HG03196 (cell line): ENCODE data around the gene NOS3.

ENCODE experiments used
- ATAC-seq: cut with Tn5 transposase; IDR thresholded peaks from one replicate; pipeline ENCODE4 v1.9.1; 2021; ENCODE audit not compliant: unreplicated experiment

NOS3 gene

GRCh38 chr7:150977382-150978125 lies 13.3 kb upstream of the NOS3 start:
- ATAC-seq = no peak

- ATAC-seq = no peak
Observed at GRCh38 chr7:150978126-150978789, 12.6 kb upstream of the NOS3 start, which contains the start of gene KCNH2. KCNH2 (minus strand) TSS chr7:150978321; CDS start chr7:150977913, 408 bp downstream.

- ATAC-seq = no peak
Observed at GRCh38 chr7:150979713-150980390, 11.0 kb upstream of the NOS3 start.

GRCh38 chr7:150980663-150981062 lies 10.2 kb upstream of the NOS3 start:
- no peak for ATAC-seq

GRCh38 chr7:150981644-150982043 lies 9.2 kb upstream of the NOS3 start:
- no peak for ATAC-seq

- no peak for ATAC-seq
Observed at GRCh38 chr7:150982351-150982750, 8.5 kb upstream of the NOS3 start.

- no peak for ATAC-seq
Observed at GRCh38 chr7:150983893-150984368, 6.9 kb upstream of the NOS3 start.

GRCh38 chr7:150986099-150986512 lies 4.7 kb upstream of the NOS3 start:
- no peak for ATAC-seq

GRCh38 chr7:150986556-150986955 lies 4.3 kb upstream of the NOS3 start:
- no peak for ATAC-seq

GRCh38 chr7:150988230-150989226 lies 2.3 kb upstream of the NOS3 start:
- no peak for ATAC-seq

GRCh38 chr7:150989456-150989855 lies 1.4 kb upstream of the NOS3 start:
- ATAC-seq = no peak

GRCh38 chr7:150992051-150992640 lies 1.3 kb downstream of the NOS3 start:
- ATAC-seq = no peak

- no peak for ATAC-seq
Observed at GRCh38 chr7:150992833-150993302, 2.1 kb downstream of the NOS3 start.

- ATAC-seq = no peak
Observed at GRCh38 chr7:150993511-150993910, 2.7 kb downstream of the NOS3 start.

- no peak for ATAC-seq
Observed at GRCh38 chr7:150994141-150994837, 3.5 kb downstream of the NOS3 start.

GRCh38 chr7:150994838-150995510 lies 4.2 kb downstream of the NOS3 start:
- ATAC-seq = no peak

- no peak for ATAC-seq
Observed at GRCh38 chr7:150996376-150997074, 5.7 kb downstream of the NOS3 start.

- ATAC-seq = no peak
Observed at GRCh38 chr7:150997075-150997511, 6.3 kb downstream of the NOS3 start.
